Body of pancreas (tissue), 4 donors: ENCODE results near the gene INSYN2B.

ENCODE experiments used
- CTCF ChIP-seq, 7 experiments: fragments of 450-650 bp in 4 of 7; fragments of 200-600 bp in 3 of 7; sonication (generic) in 3 of 7; IDR thresholded peaks; one replicate each; pipeline ENCODE4 v1.5.1; 2016 to 2019; ENCODE audit warnings: antibody characterized with exemption in 7 of 7
- POLR2A ChIP-seq, 3 donors: fragments of 450-650 bp; IDR thresholded peaks; one replicate each; pipeline ENCODE4 v1.6.1; 2016; ENCODE audit warnings: antibody characterized with exemption in 3 of 3, mild to moderate bottlenecking in 2 of 3

DNA sequence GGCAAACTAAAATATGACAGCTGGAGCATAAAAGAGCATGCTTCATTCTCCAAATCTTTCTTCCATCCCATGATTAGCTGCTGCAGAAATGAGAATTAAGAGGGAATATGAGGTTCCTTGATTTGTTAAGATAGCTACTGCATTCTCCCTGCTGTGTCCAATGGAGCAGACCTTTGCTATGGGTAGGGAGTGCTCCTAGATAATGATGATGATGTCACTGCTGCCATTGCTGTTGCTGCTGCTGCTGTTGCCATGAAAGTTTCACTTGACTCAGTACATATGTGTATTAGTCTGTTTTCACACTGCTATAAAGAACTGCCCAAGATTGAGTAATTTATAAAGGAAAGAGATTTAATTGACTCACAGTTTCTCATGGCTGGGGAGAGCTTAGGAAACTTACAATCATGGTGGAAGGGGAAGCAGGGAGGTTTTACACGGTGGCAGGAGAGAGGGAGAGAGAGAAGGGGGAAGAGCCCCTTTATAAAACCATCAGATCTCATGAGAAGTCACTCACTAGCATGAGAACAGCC, 128.9 kb downstream of the INSYN2B start:
- TF ChIP-seq CTCF (IDR thresholded peaks at IDR 0.05) (no peak), POLR2A (IDR thresholded peaks at IDR 0.05) (no peak)
